GM23338 (cell line): ENCODE measurements around the gene TMEM252. TPM values are rescaled to one million over a fixed set of nuclear protein-coding genes. Genes with fewer than 3 reads are reported as not detected.
A peak's percentile ranks its signal among the peaks of the same experiment; 100 is the strongest.

Source experiments
- ATAC-seq: fragments of 200-7000 bp; cut with Tn5 transposase; 3 replicates; pipeline ENCODE4 v1.9.1; 2020
- DNase-seq: peaks from one replicate; pipeline ENCODE4 v3.0.0-alpha.2; 2015; ENCODE audit warnings: low spot score
- H2AFZ ChIP-seq: fragments of 200-600 bp; sonication (generic); 2 replicates; pipeline ENCODE4 v1.8.0; 2016; ENCODE audit warnings: antibody characterized with exemption, mild to moderate bottlenecking, moderate library complexity
- H3F3A ChIP-seq: fragments of 200-600 bp; sonication (generic); replicated peaks from 2 replicates; pipeline ENCODE4 v1.8.0; 2017; ENCODE audit warnings: antibody characterized with exemption, mixed run types, low read depth
- H3K27ac ChIP-seq: fragments of 200-600 bp; sonication (generic); 2 replicates; pipeline ENCODE4 v1.6.1; 2016; ENCODE audit warnings: low read depth
- H3K27me3 ChIP-seq: fragments of 200-600 bp; sonication (generic); 2 replicates; pipeline ENCODE4 v1.8.0; 2016; ENCODE audit warnings: mild to moderate bottlenecking, mixed run types, moderate library complexity; ENCODE audit not compliant: insufficient read depth
- H3K36me3 ChIP-seq: fragments of 200-600 bp; sonication (generic); 2 replicates; pipeline ENCODE4 v1.8.0; 2016; ENCODE audit warnings: mild to moderate bottlenecking; ENCODE audit not compliant: insufficient read depth
- H3K4me1 ChIP-seq: fragments of 200-600 bp; sonication (generic); 2 replicates; pipeline ENCODE4 v1.8.0; 2016; ENCODE audit warnings: mild to moderate bottlenecking, moderate library complexity; ENCODE audit not compliant: insufficient read depth
- H3K4me2 ChIP-seq: fragments of 200-600 bp; sonication (generic); 2 replicates; pipeline ENCODE4 v1.7.1; 2017; ENCODE audit warnings: mixed run types
- H3K4me3 ChIP-seq: fragments of 200-600 bp; sonication (generic); 2 replicates; pipeline ENCODE4 v1.6.1; 2016; ENCODE audit warnings: mixed run types
- H3K79me2 ChIP-seq: fragments of 200-600 bp; sonication (generic); replicated peaks from 2 replicates; pipeline ENCODE4 v1.8.0; 2017; ENCODE audit warnings: mild to moderate bottlenecking; ENCODE audit not compliant: insufficient read depth
- H3K9me2 ChIP-seq: fragments of 200-600 bp; sonication (generic); 2 replicates; pipeline ENCODE4 v1.8.0; 2017; ENCODE audit not compliant: insufficient read depth
- H4K20me1 ChIP-seq: fragments of 200-600 bp; sonication (generic); replicated peaks from 2 replicates; pipeline ENCODE4 v1.8.0; 2017; ENCODE audit warnings: mild to moderate bottlenecking; ENCODE audit not compliant: insufficient read depth
- H3K27ac Mint-ChIP-seq: 2 replicates; pipeline ENCODE4 v1.8.0; 2020; ENCODE audit warnings: inconsistent platforms, mild to moderate bottlenecking, moderate library complexity, mixed read lengths
- H3K27me3 Mint-ChIP-seq: 3 replicates; pipeline ENCODE4 v1.8.0; 2022; ENCODE audit warnings: low read depth, mild to moderate bottlenecking, moderate library complexity, mixed read lengths, inconsistent platforms; ENCODE audit not compliant: insufficient read depth, poor library complexity
- H3K36me3 Mint-ChIP-seq: 3 replicates; pipeline ENCODE4 v1.8.0; 2021; ENCODE audit warnings: low read depth, mild to moderate bottlenecking, inconsistent platforms, moderate library complexity, mixed read lengths
- H3K4me1 Mint-ChIP-seq: 3 replicates; pipeline ENCODE4 v1.8.0; 2020; ENCODE audit warnings: mild to moderate bottlenecking, inconsistent platforms, mixed read lengths
- H3K4me3 Mint-ChIP-seq: 3 replicates; pipeline ENCODE4 v1.8.0; 2021; ENCODE audit warnings: moderate library complexity, mild to moderate bottlenecking, inconsistent platforms, mixed read lengths
- H3K9me3 Mint-ChIP-seq: 3 replicates; pipeline ENCODE4 v1.8.0; 2020; ENCODE audit warnings: moderate library complexity, mild to moderate bottlenecking, inconsistent platforms, mixed read lengths
- CREB1 ChIP-seq: fragments of 250-450 bp; sonication (Bioruptor Pico); IDR thresholded peaks from 2 replicates; pipeline ENCODE4 v1.5.0; 2020; ENCODE audit warnings: low read depth, mild to moderate bottlenecking, moderate library complexity
- STAT1 ChIP-seq: IDR thresholded peaks from one replicate; pipeline ENCODE4 v1.6.1; 2016; ENCODE audit warnings: antibody characterized with exemption; ENCODE audit not compliant: unreplicated experiment
- polyA plus RNA-seq: library from polyadenylated mRNA; unstranded; fragments of >200 nt; fragmentation: Nextera tagmentation; extraction: Ambion mirVana; gene quantifications from 2 replicates; pipeline ENCODE4 v1.2.1, GENCODE V29; 2016
- total RNA-seq: library from RNA; depleted of rRNA; stranded (reverse); fragments of >200 nt; shearing (Covaris generic); gene quantifications from 2 replicates; pipeline ENCODE4 v1.2.3, GENCODE V29; 2014
- TF ChIP-seq, protein P1 (sequence below): fragments of 250-450 bp; sonication (Bioruptor Pico); IDR thresholded peaks from 2 replicates; pipeline ENCODE4 v1.5.0; 2020; ENCODE audit warnings: mild to moderate bottlenecking, moderate library complexity
- TF ChIP-seq, protein P2 (sequence below), 2 experiments: fragments of 200-600 bp in 1 of 2; sonication (generic) in 1 of 2; conservative IDR thresholded peaks; 2 replicates each; pipeline versions ENCODE4 v1.5.1 to v1.6.1; 2016 to 2017; ENCODE audit warnings: antibody characterized with exemption in 2 of 2, low read depth in 2 of 2, mild to moderate bottlenecking in 2 of 2, moderate library complexity in 1 of 2

TMEM252 gene
- total and polyA plus RNA-seq, 2 experiments from 2014 or later, result not detected

DNA sequence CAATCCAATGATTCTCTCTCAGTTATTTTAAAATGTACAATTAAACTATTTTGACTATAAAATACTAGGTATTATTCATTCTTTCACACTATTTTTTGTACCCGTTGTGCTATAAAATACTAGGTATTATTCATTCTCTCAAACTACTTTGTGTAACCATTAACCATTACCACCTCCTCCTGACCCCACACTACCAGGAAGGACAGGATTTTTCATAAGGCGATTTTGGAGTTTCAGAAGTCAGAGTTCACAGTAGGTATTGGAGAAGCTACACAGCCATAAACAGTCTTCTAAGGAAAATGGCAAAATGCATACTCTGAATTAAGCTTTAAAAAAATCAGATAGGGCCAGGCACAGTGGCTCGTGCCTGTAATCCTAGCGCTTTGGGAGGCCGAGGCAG is 35.1 kb upstream of the TMEM252 start (continued):
- TF ChIP-seq, protein P1, sequence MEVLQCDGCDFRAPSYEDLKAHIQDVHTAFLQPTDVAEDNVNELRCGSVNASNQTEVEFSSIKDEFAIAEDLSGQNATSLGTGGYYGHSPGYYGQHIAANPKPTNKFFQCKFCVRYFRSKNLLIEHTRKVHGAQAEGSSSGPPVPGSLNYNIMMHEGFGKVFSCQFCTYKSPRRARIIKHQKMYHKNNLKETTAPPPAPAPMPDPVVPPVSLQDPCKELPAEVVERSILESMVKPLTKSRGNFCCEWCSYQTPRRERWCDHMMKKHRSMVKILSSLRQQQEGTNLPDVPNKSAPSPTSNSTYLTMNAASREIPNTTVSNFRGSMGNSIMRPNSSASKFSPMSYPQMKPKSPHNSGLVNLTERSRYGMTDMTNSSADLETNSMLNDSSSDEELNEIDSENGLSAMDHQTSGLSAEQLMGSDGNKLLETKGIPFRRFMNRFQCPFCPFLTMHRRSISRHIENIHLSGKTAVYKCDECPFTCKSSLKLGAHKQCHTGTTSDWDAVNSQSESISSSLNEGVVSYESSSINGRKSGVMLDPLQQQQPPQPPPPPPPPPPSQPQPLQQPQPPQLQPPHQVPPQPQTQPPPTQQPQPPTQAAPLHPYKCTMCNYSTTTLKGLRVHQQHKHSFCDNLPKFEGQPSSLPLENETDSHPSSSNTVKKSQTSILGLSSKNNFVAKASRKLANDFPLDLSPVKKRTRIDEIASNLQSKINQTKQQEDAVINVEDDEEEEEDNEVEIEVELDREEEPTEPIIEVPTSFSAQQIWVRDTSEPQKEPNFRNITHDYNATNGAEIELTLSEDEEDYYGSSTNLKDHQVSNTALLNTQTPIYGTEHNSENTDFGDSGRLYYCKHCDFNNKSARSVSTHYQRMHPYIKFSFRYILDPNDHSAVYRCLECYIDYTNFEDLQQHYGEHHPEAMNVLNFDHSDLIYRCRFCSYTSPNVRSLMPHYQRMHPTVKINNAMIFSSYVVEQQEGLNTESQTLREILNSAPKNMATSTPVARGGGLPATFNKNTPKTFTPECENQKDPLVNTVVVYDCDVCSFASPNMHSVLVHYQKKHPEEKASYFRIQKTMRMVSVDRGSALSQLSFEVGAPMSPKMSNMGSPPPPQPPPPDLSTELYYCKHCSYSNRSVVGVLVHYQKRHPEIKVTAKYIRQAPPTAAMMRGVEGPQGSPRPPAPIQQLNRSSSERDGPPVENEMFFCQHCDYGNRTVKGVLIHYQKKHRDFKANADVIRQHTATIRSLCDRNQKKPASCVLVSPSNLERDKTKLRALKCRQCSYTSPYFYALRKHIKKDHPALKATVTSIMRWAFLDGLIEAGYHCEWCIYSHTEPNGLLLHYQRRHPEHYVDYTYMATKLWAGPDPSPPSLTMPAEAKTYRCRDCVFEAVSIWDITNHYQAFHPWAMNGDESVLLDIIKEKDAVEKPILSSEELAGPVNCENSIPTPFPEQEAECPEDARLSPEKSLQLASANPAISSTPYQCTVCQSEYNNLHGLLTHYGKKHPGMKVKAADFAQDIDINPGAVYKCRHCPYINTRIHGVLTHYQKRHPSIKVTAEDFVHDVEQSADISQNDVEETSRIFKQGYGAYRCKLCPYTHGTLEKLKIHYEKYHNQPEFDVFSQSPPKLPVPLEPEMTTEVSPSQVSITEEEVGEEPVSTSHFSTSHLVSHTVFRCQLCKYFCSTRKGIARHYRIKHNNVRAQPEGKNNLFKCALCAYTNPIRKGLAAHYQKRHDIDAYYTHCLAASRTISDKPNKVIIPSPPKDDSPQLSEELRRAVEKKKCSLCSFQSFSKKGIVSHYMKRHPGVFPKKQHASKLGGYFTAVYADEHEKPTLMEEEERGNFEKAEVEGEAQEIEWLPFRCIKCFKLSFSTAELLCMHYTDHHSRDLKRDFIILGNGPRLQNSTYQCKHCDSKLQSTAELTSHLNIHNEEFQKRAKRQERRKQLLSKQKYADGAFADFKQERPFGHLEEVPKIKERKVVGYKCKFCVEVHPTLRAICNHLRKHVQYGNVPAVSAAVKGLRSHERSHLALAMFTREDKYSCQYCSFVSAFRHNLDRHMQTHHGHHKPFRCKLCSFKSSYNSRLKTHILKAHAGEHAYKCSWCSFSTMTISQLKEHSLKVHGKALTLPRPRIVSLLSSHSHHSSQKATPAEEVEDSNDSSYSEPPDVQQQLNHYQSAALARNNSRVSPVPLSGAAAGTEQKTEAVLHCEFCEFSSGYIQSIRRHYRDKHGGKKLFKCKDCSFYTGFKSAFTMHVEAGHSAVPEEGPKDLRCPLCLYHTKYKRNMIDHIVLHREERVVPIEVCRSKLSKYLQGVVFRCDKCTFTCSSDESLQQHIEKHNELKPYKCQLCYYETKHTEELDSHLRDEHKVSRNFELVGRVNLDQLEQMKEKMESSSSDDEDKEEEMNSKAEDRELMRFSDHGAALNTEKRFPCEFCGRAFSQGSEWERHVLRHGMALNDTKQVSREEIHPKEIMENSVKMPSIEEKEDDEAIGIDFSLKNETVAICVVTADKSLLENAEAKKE (CRISPR knock-in tag), result no peak

DNA sequence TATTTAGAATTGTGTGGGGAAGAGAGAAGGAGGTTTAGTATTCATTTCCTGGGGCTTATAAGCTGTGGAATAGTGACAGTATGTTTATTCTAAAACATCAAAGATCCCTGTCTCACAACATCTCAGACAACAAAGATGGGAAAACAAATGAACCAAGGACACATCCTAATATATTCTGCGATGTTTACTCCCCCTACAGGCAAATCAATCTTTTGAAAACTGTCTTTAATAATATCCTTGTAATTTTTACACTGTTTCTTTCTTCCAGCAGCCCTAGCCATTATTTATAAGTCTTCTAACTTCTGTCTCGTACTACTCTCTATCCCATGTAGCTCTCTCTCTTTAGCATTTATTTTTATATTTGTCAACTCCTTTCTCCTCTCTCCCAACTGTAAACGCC is 33.5 kb upstream of the TMEM252 start:
- Histone ChIP-seq H3K4me3 (no peak overlapping the region), H3K27ac (no peak overlapping the region), H3K79me2 (no peaks in the 10 kb centered on the region), H3K4me2 (no peak overlapping the region), H2AFZ (no peak overlapping the region), H3K27me3 (no peaks in the 10 kb centered on the region), H4K20me1 (no peaks in the 10 kb centered on the region), H3K4me1 (no peaks in the 10 kb centered on the region), H3K9me2 (no peaks in the 10 kb centered on the region), H3K36me3 (no peaks in the 10 kb centered on the region), H3F3A (no peaks in the 10 kb centered on the region)
- no peak overlapping the region for H3K27ac Mint-ChIP-seq
- H3K9me3 Mint-ChIP-seq, result no peaks in the 10 kb centered on the region
- H3K27me3 Mint-ChIP-seq, result peaks cover 2% of the 10 kb centered on the region
- H3K4me1 Mint-ChIP-seq, result no peaks in the 10 kb centered on the region
- H3K36me3 Mint-ChIP-seq, result no peaks in the 10 kb centered on the region
- DNase-seq, result no peak
- no peak for ATAC-seq
- TF ChIP-seq STAT1 (no peak), CREB1 (CRISPR knock-in tag) (no peak)
- TF ChIP-seq, protein P2, sequence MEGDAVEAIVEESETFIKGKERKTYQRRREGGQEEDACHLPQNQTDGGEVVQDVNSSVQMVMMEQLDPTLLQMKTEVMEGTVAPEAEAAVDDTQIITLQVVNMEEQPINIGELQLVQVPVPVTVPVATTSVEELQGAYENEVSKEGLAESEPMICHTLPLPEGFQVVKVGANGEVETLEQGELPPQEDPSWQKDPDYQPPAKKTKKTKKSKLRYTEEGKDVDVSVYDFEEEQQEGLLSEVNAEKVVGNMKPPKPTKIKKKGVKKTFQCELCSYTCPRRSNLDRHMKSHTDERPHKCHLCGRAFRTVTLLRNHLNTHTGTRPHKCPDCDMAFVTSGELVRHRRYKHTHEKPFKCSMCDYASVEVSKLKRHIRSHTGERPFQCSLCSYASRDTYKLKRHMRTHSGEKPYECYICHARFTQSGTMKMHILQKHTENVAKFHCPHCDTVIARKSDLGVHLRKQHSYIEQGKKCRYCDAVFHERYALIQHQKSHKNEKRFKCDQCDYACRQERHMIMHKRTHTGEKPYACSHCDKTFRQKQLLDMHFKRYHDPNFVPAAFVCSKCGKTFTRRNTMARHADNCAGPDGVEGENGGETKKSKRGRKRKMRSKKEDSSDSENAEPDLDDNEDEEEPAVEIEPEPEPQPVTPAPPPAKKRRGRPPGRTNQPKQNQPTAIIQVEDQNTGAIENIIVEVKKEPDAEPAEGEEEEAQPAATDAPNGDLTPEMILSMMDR (conservative IDR thresholded peaks at IDR 0.05; ENCODE audit: low read depth in 2 of 2), result peak in 1 of 2 experiments; percentile 33; a peak in 3 of 4 replicates
- no peak overlapping the region for H3K4me3 Mint-ChIP-seq
